OCI-LY3 (cell line): Measurements from ENCODE around the gene NSA2.

Source experiments
- EZH2phosphoT487 ChIP-seq: fragments of 200-600 bp; shearing (Covaris generic); IDR thresholded peaks from 2 replicates; pipeline ENCODE4 v1.6.1; 2018; ENCODE audit warnings: antibody characterized with exemption, mixed run types, low read depth
- TF ChIP-seq, protein P1 (sequence below): fragments of 200-600, 300-600 bp; sonication (generic); IDR thresholded peaks from 2 replicates; pipeline ENCODE4 v1.5.1; 2014; ENCODE audit warnings: antibody characterized with exemption, low read length, low read depth

DNA sequence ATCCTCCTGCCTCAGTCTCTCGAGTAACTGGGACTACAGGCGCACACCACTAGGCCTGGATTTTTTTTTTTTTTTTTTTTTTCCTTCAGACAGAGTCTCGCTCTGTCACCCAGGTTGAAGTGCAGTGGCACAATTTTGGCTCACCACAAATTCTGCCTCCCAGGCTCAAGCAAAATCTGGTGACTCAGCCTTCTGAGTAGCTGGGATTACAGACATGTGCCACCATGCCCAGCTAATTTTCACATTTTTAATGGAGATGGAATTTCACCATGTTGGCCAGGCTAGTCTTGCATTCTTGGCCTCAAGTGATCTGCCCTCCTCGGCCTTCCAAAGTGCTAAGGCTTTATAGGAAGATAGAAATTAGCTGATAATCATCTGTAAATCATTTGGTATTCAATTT, 43.9 kb downstream of the NSA2 start:
- TF ChIP-seq, protein P1, sequence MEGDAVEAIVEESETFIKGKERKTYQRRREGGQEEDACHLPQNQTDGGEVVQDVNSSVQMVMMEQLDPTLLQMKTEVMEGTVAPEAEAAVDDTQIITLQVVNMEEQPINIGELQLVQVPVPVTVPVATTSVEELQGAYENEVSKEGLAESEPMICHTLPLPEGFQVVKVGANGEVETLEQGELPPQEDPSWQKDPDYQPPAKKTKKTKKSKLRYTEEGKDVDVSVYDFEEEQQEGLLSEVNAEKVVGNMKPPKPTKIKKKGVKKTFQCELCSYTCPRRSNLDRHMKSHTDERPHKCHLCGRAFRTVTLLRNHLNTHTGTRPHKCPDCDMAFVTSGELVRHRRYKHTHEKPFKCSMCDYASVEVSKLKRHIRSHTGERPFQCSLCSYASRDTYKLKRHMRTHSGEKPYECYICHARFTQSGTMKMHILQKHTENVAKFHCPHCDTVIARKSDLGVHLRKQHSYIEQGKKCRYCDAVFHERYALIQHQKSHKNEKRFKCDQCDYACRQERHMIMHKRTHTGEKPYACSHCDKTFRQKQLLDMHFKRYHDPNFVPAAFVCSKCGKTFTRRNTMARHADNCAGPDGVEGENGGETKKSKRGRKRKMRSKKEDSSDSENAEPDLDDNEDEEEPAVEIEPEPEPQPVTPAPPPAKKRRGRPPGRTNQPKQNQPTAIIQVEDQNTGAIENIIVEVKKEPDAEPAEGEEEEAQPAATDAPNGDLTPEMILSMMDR = no peak
- TF ChIP-seq EZH2phosphoT487 = no peak
